ENCODE data around the gene INSC.

The INSC gene

GRCh38 chr11:15216678-15217077 lies 102.0 kb downstream of the INSC start:
- H3K27me3 ChIP-seq (ENCODE audit: insufficient read depth, low read length) = no peaks in the 10 kb centered on the region
- no peak overlapping the region for H2AFZ ChIP-seq (ENCODE audit: low read length)
- TF ChIP-seq CTCF (IDR thresholded peaks at IDR 0.05; ENCODE audit: low read length) = peak; percentile 61
- no peak for TF ChIP-seq EZH2 (IDR thresholded peaks at IDR 0.05; ENCODE audit: borderline replicate concordance, low read length)
- no peaks in the 10 kb centered on the region for H3K9me3 ChIP-seq (ENCODE audit: low read length)
- no peaks in the 10 kb centered on the region for H3K9me2 ChIP-seq (ENCODE audit: low read depth, low read length)
- H3F3A ChIP-seq (ENCODE audit: insufficient read depth, low read length) = no peaks in the 10 kb centered on the region
- H3K9ac ChIP-seq (ENCODE audit: low read length) = no peak overlapping the region
- no peaks in the 10 kb centered on the region for H3K79me2 ChIP-seq (ENCODE audit: insufficient read depth, low read length)
- H3K4me2 ChIP-seq (ENCODE audit: low read length) = no peak overlapping the region
- H3K27ac ChIP-seq (ENCODE audit: low read depth, low read length, poor library complexity, severe bottlenecking) = no peak overlapping the region
- no peak overlapping the region for H3K4me3 ChIP-seq (ENCODE audit: low read depth, low read length, poor library complexity, severe bottlenecking)
- no peaks in the 10 kb centered on the region for H3K4me1 ChIP-seq (ENCODE audit: insufficient read depth, low read length, severe bottlenecking)
- H3K36me3 ChIP-seq (ENCODE audit: insufficient read depth, low read length) = no peaks in the 10 kb centered on the region
- H4K20me1 ChIP-seq (ENCODE audit: insufficient read depth, low read length) = no peaks in the 10 kb centered on the region

DNA sequence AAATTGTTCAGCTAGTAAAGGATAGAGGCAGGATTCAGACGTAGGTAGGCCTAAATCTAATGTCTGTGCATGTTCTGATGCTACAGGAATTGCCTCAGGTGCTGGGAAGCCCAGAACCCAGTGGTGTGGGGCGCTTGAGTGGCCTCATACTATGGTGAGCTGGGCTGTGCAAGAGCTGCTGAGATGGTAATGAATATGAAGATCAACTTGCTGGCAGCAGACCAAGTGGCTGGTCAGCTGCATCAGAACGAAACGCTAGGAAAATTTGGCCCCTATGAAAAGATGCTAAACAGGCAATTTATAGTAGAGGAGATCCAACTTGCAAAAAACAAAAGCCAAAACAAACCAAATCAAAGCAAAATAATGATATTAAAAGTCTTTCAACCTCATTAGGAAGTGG lies 102.7 kb downstream of the INSC start:
- no peaks in the 10 kb centered on the region for H3K9me3 ChIP-seq (ENCODE audit: low read length)
- no peaks in the 10 kb centered on the region for H3K27me3 ChIP-seq (ENCODE audit: insufficient read depth, low read length)
- H3K36me3 ChIP-seq (ENCODE audit: insufficient read depth, low read length) = no peaks in the 10 kb centered on the region
- no peaks in the 10 kb centered on the region for H3K9me2 ChIP-seq (ENCODE audit: low read depth, low read length)
- no peak overlapping the region for H3K4me3 ChIP-seq (ENCODE audit: low read depth, low read length, poor library complexity, severe bottlenecking)
- no peak overlapping the region for H2AFZ ChIP-seq (ENCODE audit: low read length)
- no peaks in the 10 kb centered on the region for H3K4me1 ChIP-seq (ENCODE audit: insufficient read depth, low read length, severe bottlenecking)
- no peaks in the 10 kb centered on the region for H3K79me2 ChIP-seq (ENCODE audit: insufficient read depth, low read length)
- TF ChIP-seq CTCF (IDR thresholded peaks at IDR 0.05; ENCODE audit: low read length) (no peak), EZH2 (IDR thresholded peaks at IDR 0.05; ENCODE audit: borderline replicate concordance, low read length) (no peak)
- no peaks in the 10 kb centered on the region for H3F3A ChIP-seq (ENCODE audit: insufficient read depth, low read length)
- H4K20me1 ChIP-seq (ENCODE audit: insufficient read depth, low read length) = no peaks in the 10 kb centered on the region
- no peak overlapping the region for H3K27ac ChIP-seq (ENCODE audit: low read depth, low read length, poor library complexity, severe bottlenecking)
- H3K9ac ChIP-seq (ENCODE audit: low read length) = no peak overlapping the region
- no peak overlapping the region for H3K4me2 ChIP-seq (ENCODE audit: low read length)

DNA sequence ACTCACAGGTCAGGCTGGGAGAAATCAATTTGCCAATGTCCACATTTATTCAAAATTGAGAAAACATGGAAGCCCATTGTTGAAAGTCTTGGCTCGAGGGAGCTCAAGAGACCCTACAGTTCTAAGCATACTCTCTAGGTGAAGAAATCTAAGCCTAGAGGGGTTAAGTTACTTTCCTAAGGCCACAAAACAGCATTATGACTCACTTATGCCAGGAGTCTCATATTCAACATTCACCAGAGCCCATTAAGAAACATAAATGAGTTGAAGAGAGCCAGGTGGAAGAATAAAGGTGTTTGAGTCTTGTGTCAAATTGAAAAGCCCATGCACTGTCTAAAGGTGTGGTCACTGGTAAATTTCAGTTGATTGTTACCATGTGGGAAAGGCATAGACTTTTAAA lies 108.1 kb downstream of the INSC start:
- no peak overlapping the region for H3K4me3 ChIP-seq (ENCODE audit: low read depth, low read length, poor library complexity, severe bottlenecking)
- no peaks in the 10 kb centered on the region for H3K36me3 ChIP-seq (ENCODE audit: insufficient read depth, low read length)
- H3K4me2 ChIP-seq (ENCODE audit: low read length) = no peak overlapping the region

More for the DNA sequence above, 108.1 kb downstream of the INSC start:
- Histone ChIP-seq H3K9me2 (ENCODE audit: low read depth, low read length) (no peaks in the 10 kb centered on the region), H3K79me2 (ENCODE audit: insufficient read depth, low read length) (no peaks in the 10 kb centered on the region), H3K9ac (ENCODE audit: low read length) (no peak overlapping the region), H3F3A (ENCODE audit: insufficient read depth, low read length) (no peaks in the 10 kb centered on the region), H2AFZ (ENCODE audit: low read length) (no peak overlapping the region), H3K9me3 (ENCODE audit: low read length) (no peaks in the 10 kb centered on the region), H4K20me1 (ENCODE audit: insufficient read depth, low read length) (no peaks in the 10 kb centered on the region), H3K27me3 (ENCODE audit: insufficient read depth, low read length) (no peaks in the 10 kb centered on the region), H3K27ac (ENCODE audit: low read depth, low read length, poor library complexity, severe bottlenecking) (no peak overlapping the region), H3K4me1 (ENCODE audit: insufficient read depth, low read length, severe bottlenecking) (no peaks in the 10 kb centered on the region)
- TF ChIP-seq EZH2 (IDR thresholded peaks at IDR 0.05; ENCODE audit: borderline replicate concordance, low read length) (no peak), CTCF (IDR thresholded peaks at IDR 0.05; ENCODE audit: low read length) (no peak)

All from OCI-LY1 (cell line).